HUES64 (cell line): Measurements from ENCODE around the gene SS18.
A peak's percentile ranks its signal among the peaks of the same experiment; 100 is the strongest.

ENCODE experiments used
- H3K27ac ChIP-seq: 2 replicates; pipeline ENCODE4 v1.7.0; 2013; ENCODE audit warnings: low read depth, low read length, inconsistent platforms
- H3K27me3 ChIP-seq: 2 replicates; pipeline ENCODE4 v1.6.1; 2013; ENCODE audit warnings: mild to moderate bottlenecking, low read length; ENCODE audit not compliant: insufficient read depth
- H3K36me3 ChIP-seq: 2 replicates; pipeline ENCODE4 v1.6.1; 2013; ENCODE audit warnings: mild to moderate bottlenecking, low read length; ENCODE audit not compliant: insufficient read depth
- H3K4me1 ChIP-seq: 2 replicates; pipeline ENCODE4 v1.6.1; 2013; ENCODE audit warnings: mild to moderate bottlenecking, low read length, moderate library complexity; ENCODE audit not compliant: insufficient read depth
- H3K4me3 ChIP-seq: 2 replicates; pipeline ENCODE4 v1.5.1; 2013; ENCODE audit warnings: mild to moderate bottlenecking, low read length, moderate library complexity
- H3K9ac ChIP-seq: 2 replicates; pipeline ENCODE4 v1.6.1; 2013; ENCODE audit warnings: mild to moderate bottlenecking, low read depth, low read length
- H3K9me3 ChIP-seq: 2 replicates; pipeline ENCODE4 v1.6.1; 2013; ENCODE audit warnings: low read depth, low read length; ENCODE audit not compliant: insufficient read depth
- WGBS: fragments of 150-250, 120-280 bp; methylation state at CpG from one replicate; pipeline ENCODE4 v1.1.7; 2013; ENCODE audit warnings: missing lambda C conversion rate; 5-methylcytosine and 5-hydroxymethylcytosine counted together

SS18 gene

DNA sequence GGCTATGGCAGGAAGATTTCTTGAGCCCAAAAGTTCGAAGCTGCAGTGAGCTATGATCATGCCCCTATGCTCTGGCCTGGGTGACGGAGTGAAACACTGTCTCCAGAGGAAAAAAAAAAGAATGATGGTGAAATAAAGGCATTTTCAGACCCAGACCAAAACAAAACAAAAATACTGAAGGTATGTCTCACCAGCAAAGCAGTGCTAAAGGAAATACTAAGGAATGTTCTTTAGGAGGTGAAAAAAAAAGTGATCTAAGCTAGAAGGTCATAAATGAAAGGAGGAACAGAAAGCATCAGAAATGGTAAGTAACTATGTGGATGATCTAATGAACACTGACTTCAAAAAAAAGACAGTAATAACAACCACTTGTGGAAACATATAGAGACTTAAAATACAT is 18.7 kb downstream of the SS18 start:
- H3K36me3 ChIP-seq: peaks cover 97% of the 10 kb centered on the region
- no peak overlapping the region for H3K27ac ChIP-seq
- 83% methylated on average over 2 of the region's 2 CpGs for WGBS

DNA sequence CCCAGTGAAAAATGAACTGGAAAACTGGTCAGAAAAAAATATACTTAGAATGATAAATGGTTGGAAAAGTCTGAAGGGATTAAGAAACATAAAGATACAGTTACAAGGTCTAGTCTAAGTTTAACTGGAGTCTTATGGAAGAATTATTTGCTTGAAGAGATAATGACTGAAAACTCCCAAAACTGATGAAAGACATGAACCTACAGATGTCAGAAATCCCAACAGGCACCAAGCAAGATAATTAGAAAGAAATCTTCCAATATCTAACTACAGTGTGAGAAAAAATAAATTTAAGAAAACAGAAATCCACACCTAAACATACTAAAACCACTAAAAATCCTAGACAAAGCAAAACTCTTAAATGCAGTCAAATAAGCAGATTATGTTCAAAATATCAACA is 19.4 kb downstream of the SS18 start:
- peaks cover 97% of the 10 kb centered on the region for H3K36me3 ChIP-seq
- no peak overlapping the region for H3K4me3 ChIP-seq
- H3K4me1 ChIP-seq: no peaks in the 10 kb centered on the region
- no peak overlapping the region for H3K27ac ChIP-seq
- H3K9me3 ChIP-seq: no peaks in the 10 kb centered on the region
- no peaks in the 10 kb centered on the region for H3K27me3 ChIP-seq
- no peak overlapping the region for H3K9ac ChIP-seq

More for the DNA sequence above, 18.7 kb downstream of the SS18 start:
- Histone ChIP-seq H3K4me3 (no peak overlapping the region), H3K27me3 (no peaks in the 10 kb centered on the region), H3K9ac (no peak overlapping the region), H3K4me1 (no peaks in the 10 kb centered on the region), H3K9me3 (no peaks in the 10 kb centered on the region)

DNA sequence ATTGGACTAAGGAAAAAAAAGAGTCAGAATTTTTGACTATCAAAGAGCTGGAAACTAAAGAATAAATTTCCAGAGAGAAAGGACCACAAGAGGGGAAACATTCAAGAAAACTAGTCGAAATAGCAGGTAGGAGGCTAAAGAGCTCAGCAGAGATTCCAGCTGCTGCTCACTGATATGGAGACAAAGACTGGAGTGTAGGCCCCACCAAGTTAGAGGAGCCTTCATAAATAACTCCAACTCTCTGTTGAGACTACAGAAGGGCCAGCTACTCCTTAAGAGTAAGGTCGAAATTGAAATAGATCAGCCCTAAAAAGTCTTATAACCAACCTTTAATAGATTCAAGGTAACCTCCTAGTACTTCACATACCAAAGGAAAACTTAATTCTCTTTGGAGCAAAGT is 31.1 kb downstream of the SS18 start:
- peaks cover 58% of the 10 kb centered on the region for H3K36me3 ChIP-seq
- H3K4me1 ChIP-seq: no peaks in the 10 kb centered on the region; the same call in 1 of the 2 replicates
- no peaks in the 10 kb centered on the region for H3K9me3 ChIP-seq
- no peak overlapping the region for H3K4me3 ChIP-seq
- no peak overlapping the region for H3K9ac ChIP-seq
- H3K27me3 ChIP-seq: no peaks in the 10 kb centered on the region
- no peak overlapping the region for H3K27ac ChIP-seq
- WGBS: 93% methylated on average over 2 of the region's 2 CpGs

DNA sequence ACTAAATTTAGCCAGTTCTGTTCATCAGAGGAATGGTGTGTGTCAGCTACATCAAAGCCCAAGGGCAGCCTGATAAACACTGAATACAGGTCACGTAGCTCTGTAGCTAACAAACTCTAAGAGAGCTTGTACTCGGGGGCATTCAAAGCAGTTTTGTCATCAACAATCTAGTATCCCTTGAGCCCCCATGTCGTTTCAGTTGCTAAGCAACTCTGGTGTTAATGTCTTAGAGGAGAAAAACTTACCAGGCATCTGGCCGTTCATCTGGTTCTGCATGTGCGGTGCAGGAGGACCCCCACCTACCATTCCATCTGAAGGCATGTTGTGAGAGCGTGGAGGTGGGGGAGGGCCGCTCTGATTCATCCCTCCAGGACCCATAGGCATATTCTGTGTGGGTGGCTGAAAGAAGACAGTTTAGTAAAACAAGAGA is 33.1 kb downstream of the SS18 start:
- Histone ChIP-seq H3K27me3 (no peaks in the 10 kb centered on the region), H3K27ac (no peak overlapping the region), H3K4me3 (no peak overlapping the region), H3K9me3 (no peaks in the 10 kb centered on the region), H3K4me1 (no peaks in the 10 kb centered on the region; the same call in 1 of the 2 replicates), H3K9ac (no peak overlapping the region), H3K36me3 (peaks cover 63% of the 10 kb centered on the region)
- 89% methylated on average over 7 of the region's 7 CpGs for WGBS

DNA sequence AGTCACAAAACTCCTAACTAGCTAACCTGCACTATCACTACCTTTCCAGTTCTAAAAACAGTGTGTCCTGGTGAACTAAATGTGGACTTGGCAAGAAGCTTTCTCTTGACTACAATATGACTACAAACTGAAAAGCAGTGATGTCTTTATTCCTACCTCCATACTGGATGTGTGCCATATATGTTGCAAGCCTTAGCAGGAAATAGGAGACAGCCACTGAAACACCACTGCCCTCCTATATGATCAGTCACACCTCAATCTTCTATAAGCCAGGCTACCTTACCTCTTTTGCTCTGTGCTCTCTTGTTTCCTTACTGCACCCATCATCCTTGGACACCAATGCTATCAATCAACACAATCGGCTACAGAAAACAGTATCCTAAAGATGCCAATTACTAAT is 34.1 kb downstream of the SS18 start:
- Histone ChIP-seq H3K27me3 (no peaks in the 10 kb centered on the region), H3K9ac (no peak overlapping the region), H3K9me3 (no peaks in the 10 kb centered on the region), H3K27ac (no peak overlapping the region), H3K4me3 (no peak overlapping the region), H3K4me1 (no peaks in the 10 kb centered on the region; the same call in 1 of the 2 replicates), H3K36me3 (peaks cover 72% of the 10 kb centered on the region)
- WGBS: 92% methylated on average over 1 of the region's 1 CpG

DNA sequence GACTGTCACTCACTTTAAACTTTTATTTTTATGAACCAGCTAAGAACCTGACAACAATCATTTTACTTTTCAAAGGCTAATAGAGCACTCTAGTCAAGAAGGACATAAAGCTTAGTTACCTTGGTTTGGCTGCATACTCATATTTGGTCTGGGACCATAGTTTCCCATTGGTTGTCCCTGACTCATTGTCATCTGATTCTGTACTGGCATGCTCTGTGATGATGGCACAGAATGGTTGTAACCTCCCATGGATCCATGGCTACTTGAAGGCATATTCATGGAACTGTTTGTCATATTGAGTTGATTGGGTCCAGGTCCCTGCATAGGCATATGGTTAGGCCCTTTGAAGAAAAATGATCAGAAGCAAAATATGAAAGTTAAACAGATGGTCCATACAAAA is 37.9 kb downstream of the SS18 start:
- no peak overlapping the region for H3K27ac ChIP-seq
- H3K4me1 ChIP-seq: no peaks in the 10 kb centered on the region
- H3K36me3 ChIP-seq: peaks cover 88% of the 10 kb centered on the region
- H3K27me3 ChIP-seq: no peaks in the 10 kb centered on the region
- H3K9me3 ChIP-seq: no peaks in the 10 kb centered on the region
- no peak overlapping the region for H3K9ac ChIP-seq
- H3K4me3 ChIP-seq: no peak overlapping the region

DNA sequence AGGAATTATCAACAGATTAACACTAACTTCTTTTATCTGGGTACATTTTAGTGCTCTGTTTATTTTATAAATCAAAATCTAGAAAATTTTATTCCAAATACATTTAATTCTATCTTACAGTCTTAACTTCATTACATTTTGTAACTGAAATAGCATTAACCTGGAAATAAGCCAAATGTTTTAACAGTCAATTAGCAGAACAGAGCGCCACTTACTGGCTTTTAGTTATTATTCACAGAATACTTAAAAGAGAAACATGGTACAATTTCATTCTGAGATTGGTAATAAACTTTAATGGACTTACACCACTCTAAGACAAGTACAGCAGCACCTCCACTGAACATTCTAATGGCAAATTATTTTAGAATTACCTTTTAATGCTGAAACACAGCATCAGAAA is 38.6 kb downstream of the SS18 start:
- Histone ChIP-seq H3K9ac (no peak overlapping the region), H3K27me3 (no peaks in the 10 kb centered on the region), H3K4me3 (no peak overlapping the region), H3K9me3 (no peaks in the 10 kb centered on the region), H3K27ac (no peak overlapping the region), H3K4me1 (no peaks in the 10 kb centered on the region), H3K36me3 (peaks cover 86% of the 10 kb centered on the region)
- 100% methylated on average over 1 of the region's 1 CpG for WGBS

DNA sequence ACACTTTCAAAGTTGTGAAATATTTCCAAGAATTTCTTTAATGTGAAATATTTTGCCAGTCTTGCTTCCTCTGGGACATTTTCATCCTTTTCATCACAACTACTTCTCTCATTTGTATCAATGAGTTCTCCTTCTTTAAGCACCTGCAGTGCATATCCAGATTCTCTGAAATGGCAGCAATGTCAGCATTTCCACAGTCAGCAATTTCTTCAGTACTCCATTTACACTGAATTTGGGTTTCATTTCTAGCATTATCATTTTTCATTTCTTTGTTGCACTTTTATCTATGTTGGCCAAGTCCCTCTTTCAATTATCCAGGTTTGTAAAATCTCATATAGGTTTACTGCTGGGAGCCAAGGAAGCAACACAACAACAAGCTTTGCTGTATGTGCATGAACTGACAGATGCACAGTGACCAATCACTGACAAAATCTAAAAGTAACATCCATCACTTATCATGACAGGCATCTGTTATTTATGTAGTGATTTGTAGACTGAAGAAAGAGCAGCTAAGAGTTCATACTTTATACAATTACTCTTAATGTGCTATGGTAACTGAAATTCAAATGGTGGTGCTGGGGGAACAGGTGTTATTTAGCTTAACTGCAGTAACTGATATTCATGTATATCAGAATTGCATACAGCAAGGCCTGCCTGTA is 43.9 kb downstream of the SS18 start:
- H3K27me3 ChIP-seq: no peaks in the 10 kb centered on the region
- H3K4me3 ChIP-seq: no peak overlapping the region
- H3K9me3 ChIP-seq: no peaks in the 10 kb centered on the region
- peaks cover 58% of the 10 kb centered on the region for H3K36me3 ChIP-seq
- H3K27ac ChIP-seq: no peak overlapping the region
- H3K4me1 ChIP-seq: no peaks in the 10 kb centered on the region
- no peak overlapping the region for H3K9ac ChIP-seq

DNA sequence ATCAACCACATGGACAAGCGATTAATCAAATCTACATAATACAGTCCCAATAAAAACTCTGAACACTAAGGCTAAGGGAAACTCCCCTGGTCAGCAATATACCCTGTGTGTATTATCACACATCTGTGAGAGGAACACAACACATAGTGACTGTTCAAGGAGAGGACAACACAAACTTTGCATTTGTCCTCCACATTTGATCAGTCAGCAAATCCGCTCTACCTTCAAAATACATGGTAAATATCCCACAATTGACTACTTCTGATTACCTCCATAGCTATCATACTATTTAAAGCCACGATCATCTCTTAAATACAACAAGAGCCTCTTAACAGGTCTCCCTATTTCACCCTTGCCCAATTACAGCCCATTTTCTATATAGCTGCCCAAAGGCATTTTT is 45.6 kb downstream of the SS18 start:
- H3K9ac ChIP-seq: no peak overlapping the region
- peaks cover 47% of the 10 kb centered on the region for H3K36me3 ChIP-seq
- H3K4me3 ChIP-seq: no peak overlapping the region
- WGBS: 97% methylated on average over 3 of the region's 3 CpGs
- H3K9me3 ChIP-seq: no peaks in the 10 kb centered on the region
- no peak overlapping the region for H3K27ac ChIP-seq
- H3K4me1 ChIP-seq: no peaks in the 10 kb centered on the region
- H3K27me3 ChIP-seq: no peaks in the 10 kb centered on the region

DNA sequence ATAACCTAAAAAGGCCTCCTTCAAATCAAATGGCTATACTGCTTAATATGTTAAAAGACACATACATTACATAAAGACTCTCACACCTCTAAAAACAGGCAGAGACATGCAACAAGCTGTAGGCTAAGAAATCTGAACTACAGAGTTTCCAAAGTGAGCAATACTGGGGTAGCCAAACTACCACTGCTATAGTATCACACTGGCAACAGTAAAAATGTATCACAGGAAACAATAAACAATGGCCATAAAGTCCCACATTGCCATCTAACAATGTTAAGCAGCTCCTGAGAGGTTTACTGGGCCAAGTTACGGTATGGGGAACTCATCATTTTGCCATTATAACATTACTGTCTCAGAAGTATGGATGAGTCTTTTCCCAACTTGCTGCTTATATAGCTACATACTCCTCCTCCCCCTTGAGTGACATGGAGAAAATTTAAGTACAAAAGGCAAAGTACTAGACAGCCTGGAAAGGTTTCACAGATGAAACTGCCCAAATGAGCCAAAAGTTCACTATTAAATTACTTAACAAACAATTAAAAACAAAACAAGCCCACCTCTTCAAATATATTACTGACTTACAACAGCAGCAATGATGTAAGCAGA is 50.3 kb downstream of the SS18 start:
- WGBS: 95% methylated on average over 1 of the region's 1 CpG
- H3K36me3 ChIP-seq: peaks cover 44% of the 10 kb centered on the region
- no peak overlapping the region for H3K4me3 ChIP-seq
- no peaks in the 10 kb centered on the region for H3K27me3 ChIP-seq
- peaks cover 21% of the 10 kb centered on the region for H3K4me1 ChIP-seq
- H3K9me3 ChIP-seq: no peaks in the 10 kb centered on the region
- no peak overlapping the region for H3K9ac ChIP-seq
- H3K27ac ChIP-seq: no peak overlapping the region

DNA sequence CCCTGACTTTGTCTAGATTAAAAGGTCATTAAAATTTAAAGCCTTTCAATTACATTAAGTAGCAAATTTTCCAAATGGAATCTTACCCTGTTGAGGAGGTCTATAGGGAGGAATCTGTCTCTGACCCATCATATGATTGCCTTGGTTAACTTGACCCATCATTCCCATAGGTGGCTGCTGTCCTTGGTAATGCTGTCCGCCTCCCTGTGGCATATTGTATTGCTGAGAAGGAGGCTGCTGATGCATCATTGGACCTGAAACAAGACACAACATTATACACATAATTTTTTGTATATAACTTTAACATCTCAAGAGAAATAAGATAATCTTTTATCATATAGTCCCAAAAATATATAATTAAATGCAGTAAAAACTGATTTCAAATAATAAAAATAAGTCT is 51.2 kb downstream of the SS18 start:
- Histone ChIP-seq H3K9ac (no peak overlapping the region), H3K4me3 (no peak overlapping the region), H3K4me1 (peaks cover 30% of the 10 kb centered on the region), H3K27me3 (no peaks in the 10 kb centered on the region), H3K27ac (no peak overlapping the region), H3K36me3 (peaks cover 51% of the 10 kb centered on the region), H3K9me3 (no peaks in the 10 kb centered on the region)
- WGBS: 100% methylated on average over 1 of the region's 1 CpG

DNA sequence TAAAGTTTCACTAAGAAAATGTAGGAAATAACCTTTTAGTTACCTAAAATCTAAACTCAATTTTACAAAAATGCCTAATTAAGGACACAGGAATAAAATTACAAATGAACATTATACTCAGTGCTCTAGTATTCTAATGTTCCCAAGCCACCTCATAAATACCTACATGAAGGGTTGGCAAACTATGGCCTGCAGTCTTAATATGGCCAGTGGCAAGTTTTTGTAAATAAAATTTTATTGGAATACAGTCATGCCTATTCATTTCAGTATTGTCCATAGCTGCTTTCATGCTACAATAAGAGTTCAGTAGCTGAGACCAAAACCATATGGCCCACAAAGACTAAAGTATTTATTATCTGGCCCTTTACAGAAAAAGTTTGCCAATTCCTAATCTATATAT is 53.8 kb downstream of the SS18 start:
- no peaks in the 10 kb centered on the region for H3K9me3 ChIP-seq
- peaks cover 30% of the 10 kb centered on the region for H3K4me1 ChIP-seq
- H3K27ac ChIP-seq: peak overlapping the region; percentile 56; the same call in 1 of the 2 replicates
- no peak overlapping the region for H3K4me3 ChIP-seq
- H3K9ac ChIP-seq: 0 out of 2 replicates have a peak overlapping the region, but pooled peaks have one; percentile 6
- no peaks in the 10 kb centered on the region for H3K27me3 ChIP-seq
- H3K36me3 ChIP-seq: peaks cover 72% of the 10 kb centered on the region
